ENCODE measurements around the gene LIPG. TPM values are rescaled to one million over a fixed set of nuclear protein-coding genes. Genes with fewer than 3 reads are reported as not detected.
A peak's percentile ranks its signal among the peaks of the same experiment; 100 is the strongest.

The LIPG gene
- total and polyA plus RNA-seq, 2 of the 13 experiments (the other 11 are each of a cell fraction or from before 2014, with no cell fraction given): 0.96 to 10.8 TPM

GRCh38 chr18:49638209-49638785, 76.4 kb downstream of the LIPG start (continued):
- TF ChIP-seq STAT6 (CRISPR knock-in tag; IDR thresholded peaks at IDR 0.05; ENCODE audit: borderline replicate concordance): no peak
- TF ChIP-seq ETV6 (CRISPR knock-in tag; conservative IDR thresholded peaks at IDR 0.05): no peak
- TF ChIP-seq ZNF44 (CRISPR knock-in tag; IDR thresholded peaks at IDR 0.05): no peak
- TF ChIP-seq ZNF234 (CRISPR knock-in tag; conservative IDR thresholded peaks at IDR 0.05): no peak
- TF ChIP-seq MTF2 (CRISPR knock-in tag; IDR thresholded peaks at IDR 0.05; ENCODE audit: borderline replicate concordance): 0 out of 2 replicates have a peak, but pooled peaks have one; percentile 9
- no peak for TF ChIP-seq DNMT1 (CRISPR knock-in tag; IDR thresholded peaks at IDR 0.05)
- no peak for TF ChIP-seq ZNF232 (CRISPR knock-in tag; IDR thresholded peaks at IDR 0.05; ENCODE audit: borderline replicate concordance)
- no peak for TF ChIP-seq HMGA1 (CRISPR knock-in tag; conservative IDR thresholded peaks at IDR 0.05)
- no peak for TF ChIP-seq XRCC5 (optimal IDR thresholded peaks at IDR 0.05; ENCODE audit: low read length)
- no peak for TF ChIP-seq ZNF781 (CRISPR knock-in tag; IDR thresholded peaks at IDR 0.05; ENCODE audit: borderline replicate concordance, not compliant biosample characterization)
- TF ChIP-seq ZNF841 (CRISPR knock-in tag; IDR thresholded peaks at IDR 0.05; ENCODE audit: borderline replicate concordance): no peak
- no peak for TF ChIP-seq ZNF678 (CRISPR knock-in tag; IDR thresholded peaks at IDR 0.05)
- no peak for TF ChIP-seq NRL (CRISPR knock-in tag; IDR thresholded peaks at IDR 0.05; ENCODE audit: borderline replicate concordance)
- TF ChIP-seq ZFP41 (CRISPR knock-in tag; IDR thresholded peaks at IDR 0.05; ENCODE audit: borderline replicate concordance): no peak
- TF ChIP-seq CEBPG (CRISPR knock-in tag; IDR thresholded peaks at IDR 0.05): peak; percentile 38; the same call in 1 of the 2 replicates
- TF ChIP-seq, protein P1, sequence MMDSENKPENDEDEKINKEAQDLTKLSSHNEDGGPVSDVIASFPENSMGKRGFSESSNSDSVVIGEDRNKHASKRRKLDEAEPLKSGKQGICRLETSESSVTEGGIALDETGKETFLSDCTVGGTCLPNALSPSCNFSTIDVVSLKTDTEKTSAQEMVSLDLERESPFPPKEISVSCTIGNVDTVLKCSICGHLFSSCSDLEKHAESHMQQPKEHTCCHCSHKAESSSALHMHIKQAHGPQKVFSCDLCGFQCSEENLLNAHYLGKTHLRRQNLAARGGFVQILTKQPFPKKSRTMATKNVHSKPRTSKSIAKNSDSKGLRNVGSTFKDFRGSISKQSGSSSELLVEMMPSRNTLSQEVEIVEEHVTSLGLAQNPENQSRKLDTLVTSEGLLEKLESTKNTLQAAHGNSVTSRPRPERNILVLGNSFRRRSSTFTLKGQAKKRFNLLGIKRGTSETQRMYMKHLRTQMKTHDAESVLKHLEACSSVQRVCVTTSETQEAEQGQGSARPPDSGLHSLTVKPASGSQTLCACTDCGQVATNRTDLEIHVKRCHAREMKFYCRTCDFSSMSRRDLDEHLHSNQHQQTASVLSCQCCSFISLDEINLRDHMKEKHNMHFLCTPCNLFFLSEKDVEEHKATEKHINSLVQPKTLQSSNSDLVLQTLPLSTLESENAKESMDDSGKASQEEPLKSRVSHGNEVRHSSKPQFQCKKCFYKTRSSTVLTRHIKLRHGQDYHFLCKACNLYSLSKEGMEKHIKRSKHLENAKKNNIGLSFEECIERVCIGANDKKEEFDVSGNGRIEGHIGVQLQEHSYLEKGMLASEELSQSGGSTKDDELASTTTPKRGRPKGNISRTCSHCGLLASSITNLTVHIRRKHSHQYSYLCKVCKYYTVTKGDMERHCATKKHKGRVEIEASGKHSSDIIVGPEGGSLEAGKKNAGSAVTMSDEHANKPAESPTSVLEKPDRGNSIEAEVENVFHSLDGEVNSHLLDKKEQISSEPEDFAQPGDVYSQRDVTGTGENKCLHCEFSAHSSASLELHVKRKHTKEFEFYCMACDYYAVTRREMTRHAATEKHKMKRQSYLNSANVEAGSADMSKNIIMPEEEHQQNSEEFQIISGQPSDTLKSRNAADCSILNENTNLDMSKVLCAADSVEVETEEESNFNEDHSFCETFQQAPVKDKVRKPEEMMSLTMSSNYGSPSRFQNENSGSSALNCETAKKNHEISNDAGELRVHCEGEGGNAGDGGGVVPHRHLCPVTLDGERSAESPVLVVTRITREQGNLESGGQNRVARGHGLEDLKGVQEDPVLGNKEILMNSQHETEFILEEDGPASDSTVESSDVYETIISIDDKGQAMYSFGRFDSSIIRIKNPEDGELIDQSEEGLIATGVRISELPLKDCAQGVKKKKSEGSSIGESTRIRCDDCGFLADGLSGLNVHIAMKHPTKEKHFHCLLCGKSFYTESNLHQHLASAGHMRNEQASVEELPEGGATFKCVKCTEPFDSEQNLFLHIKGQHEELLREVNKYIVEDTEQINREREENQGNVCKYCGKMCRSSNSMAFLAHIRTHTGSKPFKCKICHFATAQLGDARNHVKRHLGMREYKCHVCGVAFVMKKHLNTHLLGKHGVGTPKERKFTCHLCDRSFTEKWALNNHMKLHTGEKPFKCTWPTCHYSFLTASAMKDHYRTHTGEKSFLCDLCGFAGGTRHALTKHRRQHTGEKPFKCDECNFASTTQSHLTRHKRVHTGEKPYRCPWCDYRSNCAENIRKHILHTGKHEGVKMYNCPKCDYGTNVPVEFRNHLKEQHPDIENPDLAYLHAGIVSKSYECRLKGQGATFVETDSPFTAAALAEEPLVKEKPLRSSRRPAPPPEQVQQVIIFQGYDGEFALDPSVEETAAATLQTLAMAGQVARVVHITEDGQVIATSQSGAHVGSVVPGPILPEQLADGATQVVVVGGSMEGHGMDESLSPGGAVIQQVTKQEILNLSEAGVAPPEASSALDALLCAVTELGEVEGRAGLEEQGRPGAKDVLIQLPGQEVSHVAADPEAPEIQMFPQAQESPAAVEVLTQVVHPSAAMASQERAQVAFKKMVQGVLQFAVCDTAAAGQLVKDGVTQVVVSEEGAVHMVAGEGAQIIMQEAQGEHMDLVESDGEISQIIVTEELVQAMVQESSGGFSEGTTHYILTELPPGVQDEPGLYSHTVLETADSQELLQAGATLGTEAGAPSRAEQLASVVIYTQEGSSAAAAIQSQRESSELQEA (CRISPR knock-in tag; IDR thresholded peaks at IDR 0.05; ENCODE audit: not compliant biosample characterization): no peak
- TF ChIP-seq THAP11 (CRISPR knock-in tag; IDR thresholded peaks at IDR 0.05): 0 out of 2 replicates have a peak, but pooled peaks have one; percentile 9
- TF ChIP-seq RXRB (CRISPR knock-in tag; IDR thresholded peaks at IDR 0.05; ENCODE audit: borderline replicate concordance): no peak
- TF ChIP-seq ADNP (CRISPR knock-in tag; IDR thresholded peaks at IDR 0.05): no peak
- no peak for TF ChIP-seq TGIF2 (CRISPR knock-in tag; IDR thresholded peaks at IDR 0.05)
- no peak for TF ChIP-seq XBP1 (CRISPR knock-in tag; IDR thresholded peaks at IDR 0.05)
